Measurements from ENCODE around the gene ENGASE. TPM values are rescaled to one million over a fixed set of nuclear protein-coding genes. Genes with fewer than 3 reads are reported as not detected.

ENGASE gene
- total and polyA plus RNA-seq, 9 of the 15 experiments (the other 6 are each of a cell fraction or from before 2014, with no cell fraction given) = 0.06 to 45.5 (median 13.9) TPM

DNA sequence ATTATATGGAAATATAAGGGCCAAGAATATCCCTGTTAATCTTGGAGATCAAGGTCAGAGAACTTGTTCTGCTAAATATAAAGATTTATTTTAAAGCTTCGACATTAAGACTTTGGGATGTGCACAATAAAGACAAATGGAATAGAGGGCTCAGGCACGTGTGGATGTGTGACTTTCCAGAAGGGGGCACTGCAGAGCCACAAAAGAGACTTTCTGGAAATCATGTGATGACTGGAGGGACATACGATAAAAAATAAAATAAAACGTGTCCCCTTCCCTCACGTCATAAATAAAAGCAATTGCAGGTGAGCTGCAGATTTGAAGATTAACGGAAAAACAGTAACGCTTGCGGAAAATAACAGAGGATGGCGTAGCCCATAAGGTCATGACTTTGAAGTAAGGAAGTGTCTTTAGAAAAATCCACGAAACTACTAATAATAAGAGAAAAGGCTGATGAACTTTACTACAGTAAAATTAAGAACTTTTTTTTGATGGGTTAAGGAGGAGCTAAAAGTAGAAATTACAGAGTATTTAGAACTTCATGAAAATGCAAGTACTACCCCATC is 9.4 kb upstream of the ENGASE start (continued):
- TF ChIP-seq TOE1 (IDR thresholded peaks at IDR 0.05; ENCODE audit: borderline replicate concordance) = peak; percentile 69; the same call in 1 of the 2 replicates
- no peak for TF ChIP-seq TOE1 (CRISPR knock-in tag; IDR thresholded peaks at IDR 0.05; ENCODE audit: borderline replicate concordance, low read depth)
- no peak for TF ChIP-seq ZNF224 (CRISPR knock-in tag; IDR thresholded peaks at IDR 0.05)
- TF ChIP-seq L3MBTL2 (IDR thresholded peaks at IDR 0.05) = peak; percentile 37; the same call in 1 of the 2 replicates
- TF ChIP-seq U2AF2 (optimal IDR thresholded peaks at IDR 0.05; ENCODE audit: low read depth, low read length) = no peak
- TF ChIP-seq, protein P1, sequence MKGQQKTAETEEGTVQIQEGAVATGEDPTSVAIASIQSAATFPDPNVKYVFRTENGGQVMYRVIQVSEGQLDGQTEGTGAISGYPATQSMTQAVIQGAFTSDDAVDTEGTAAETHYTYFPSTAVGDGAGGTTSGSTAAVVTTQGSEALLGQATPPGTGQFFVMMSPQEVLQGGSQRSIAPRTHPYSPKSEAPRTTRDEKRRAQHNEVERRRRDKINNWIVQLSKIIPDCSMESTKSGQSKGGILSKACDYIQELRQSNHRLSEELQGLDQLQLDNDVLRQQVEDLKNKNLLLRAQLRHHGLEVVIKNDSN (CRISPR knock-in tag; IDR thresholded peaks at IDR 0.05) = peak; percentile 40; the same call in 1 of the 2 replicates
- TF ChIP-seq YY1 (IDR thresholded peaks at IDR 0.05; ENCODE audit: borderline replicate concordance in 1 of 3, control insufficient read depth in 1 of 3, extremely low read depth in 1 of 3, insufficient read depth in 3 of 3, insufficient read length in 1 of 3, insufficient replicate concordance in 2 of 3, low read depth in 1 of 3, low read length in 2 of 3) = no peak
- no peak for TF ChIP-seq SP1 (CRISPR knock-in tag; IDR thresholded peaks at IDR 0.05)
- no peak for TF ChIP-seq MCM7 (IDR thresholded peaks at IDR 0.05)
- no peak for TF ChIP-seq ZNF134 (CRISPR knock-in tag; conservative IDR thresholded peaks at IDR 0.05)
- peak; percentile 59 to 77 for TF ChIP-seq RAD21 (CRISPR knock-in tag; conservative IDR thresholded peaks at IDR 0.05 in 1 of 2, IDR thresholded peaks at IDR 0.05 in 1 of 2)
- no peak for TF ChIP-seq ZNF785 (CRISPR knock-in tag; IDR thresholded peaks at IDR 0.05)
- TF ChIP-seq KLF16 (IDR thresholded peaks at IDR 0.05) = peak; percentile 14; the same call in 1 of the 2 replicates
- TF ChIP-seq, protein P2, sequence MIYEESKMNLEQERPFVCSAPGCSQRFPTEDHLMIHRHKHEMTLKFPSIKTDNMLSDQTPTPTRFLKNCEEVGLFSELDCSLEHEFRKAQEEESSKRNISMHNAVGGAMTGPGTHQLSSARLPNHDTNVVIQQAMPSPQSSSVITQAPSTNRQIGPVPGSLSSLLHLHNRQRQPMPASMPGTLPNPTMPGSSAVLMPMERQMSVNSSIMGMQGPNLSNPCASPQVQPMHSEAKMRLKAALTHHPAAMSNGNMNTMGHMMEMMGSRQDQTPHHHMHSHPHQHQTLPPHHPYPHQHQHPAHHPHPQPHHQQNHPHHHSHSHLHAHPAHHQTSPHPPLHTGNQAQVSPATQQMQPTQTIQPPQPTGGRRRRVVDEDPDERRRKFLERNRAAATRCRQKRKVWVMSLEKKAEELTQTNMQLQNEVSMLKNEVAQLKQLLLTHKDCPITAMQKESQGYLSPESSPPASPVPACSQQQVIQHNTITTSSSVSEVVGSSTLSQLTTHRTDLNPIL (CRISPR knock-in tag; IDR thresholded peaks at IDR 0.05) = no peak
- TF ChIP-seq KLF10 (CRISPR knock-in tag; IDR thresholded peaks at IDR 0.05) = no peak
- TF ChIP-seq ETS2 (tag; IDR thresholded peaks at IDR 0.05; ENCODE audit: borderline replicate concordance, poor library complexity, severe bottlenecking) = no peak
- no peak for TF ChIP-seq KAT2B (IDR thresholded peaks at IDR 0.05; ENCODE audit: low read depth, low read length)
- TF ChIP-seq ZNF12 (CRISPR knock-in tag; IDR thresholded peaks at IDR 0.05) = no peak
- TF ChIP-seq SMC3 (conservative IDR thresholded peaks at IDR 0.05; ENCODE audit: insufficient read depth, low read depth, low read length) = peak; percentile 41
- TF ChIP-seq HMG20B (CRISPR knock-in tag; IDR thresholded peaks at IDR 0.05) = no peak
- TF ChIP-seq HLTF (IDR thresholded peaks at IDR 0.05) = no peak
- TF ChIP-seq, protein P3, sequence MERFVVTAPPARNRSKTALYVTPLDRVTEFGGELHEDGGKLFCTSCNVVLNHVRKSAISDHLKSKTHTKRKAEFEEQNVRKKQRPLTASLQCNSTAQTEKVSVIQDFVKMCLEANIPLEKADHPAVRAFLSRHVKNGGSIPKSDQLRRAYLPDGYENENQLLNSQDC (CRISPR knock-in tag; IDR thresholded peaks at IDR 0.05) = no peak
- TF ChIP-seq ZNF77 (CRISPR knock-in tag; IDR thresholded peaks at IDR 0.05) = no peak
- TF ChIP-seq, protein P4, sequence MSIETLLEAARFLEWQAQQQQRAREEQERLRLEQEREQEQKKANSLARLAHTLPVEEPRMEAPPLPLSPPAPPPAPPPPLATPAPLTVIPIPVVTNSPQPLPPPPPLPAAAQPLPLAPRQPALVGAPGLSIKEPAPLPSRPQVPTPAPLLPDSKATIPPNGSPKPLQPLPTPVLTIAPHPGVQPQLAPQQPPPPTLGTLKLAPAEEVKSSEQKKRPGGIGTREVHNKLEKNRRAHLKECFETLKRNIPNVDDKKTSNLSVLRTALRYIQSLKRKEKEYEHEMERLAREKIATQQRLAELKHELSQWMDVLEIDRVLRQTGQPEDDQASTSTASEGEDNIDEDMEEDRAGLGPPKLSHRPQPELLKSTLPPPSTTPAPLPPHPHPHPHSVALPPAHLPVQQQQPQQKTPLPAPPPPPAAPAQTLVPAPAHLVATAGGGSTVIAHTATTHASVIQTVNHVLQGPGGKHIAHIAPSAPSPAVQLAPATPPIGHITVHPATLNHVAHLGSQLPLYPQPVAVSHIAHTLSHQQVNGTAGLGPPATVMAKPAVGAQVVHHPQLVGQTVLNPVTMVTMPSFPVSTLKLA (conservative IDR thresholded peaks at IDR 0.05) = peak; percentile 40 to 64; a peak in 3 of 4 replicates
